HG03520 (cell line): Measurements from ENCODE around the gene PLA2G3.
"Not testable (repeated sequence)": the region's sequence is repeated elsewhere in the genome, so short reads cannot be mapped to it uniquely, and the experiment has no call there.

Experiments used
- ATAC-seq: cut with Tn5 transposase; IDR thresholded peaks from one replicate; pipeline ENCODE4 v1.9.1; 2021; ENCODE audit warnings: mild to moderate bottlenecking, moderate library complexity; ENCODE audit not compliant: unreplicated experiment

Gene PLA2G3

DNA sequence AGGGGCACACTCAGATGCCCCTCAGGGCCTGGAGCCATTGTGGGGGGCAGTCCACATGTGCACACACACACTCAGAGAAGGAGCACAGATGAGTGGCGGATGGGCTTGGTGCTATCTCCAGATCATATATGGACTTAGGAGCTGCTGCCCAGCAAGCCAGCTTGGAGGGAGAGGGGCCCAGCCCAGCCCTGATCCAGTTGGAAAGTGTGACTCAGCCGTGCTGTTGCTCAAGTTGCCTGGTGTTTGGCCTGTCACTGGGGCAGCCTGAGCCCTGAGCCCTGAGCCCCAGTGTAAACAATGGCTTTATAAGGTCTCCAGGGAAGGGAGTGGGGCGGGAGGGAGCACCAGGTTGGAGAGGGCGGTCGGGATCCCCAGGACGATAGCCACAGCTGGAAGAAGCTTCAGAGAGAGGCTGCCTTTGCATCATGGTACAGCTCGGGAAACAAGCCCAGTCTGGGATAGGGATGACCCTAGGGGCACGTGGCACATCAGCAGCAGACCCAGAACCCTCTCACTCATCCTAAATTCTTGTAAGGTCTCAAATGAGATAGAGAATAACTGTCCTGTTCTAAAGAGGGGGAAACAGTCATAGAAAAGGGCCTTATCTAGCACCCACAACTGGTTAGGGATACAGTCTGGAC lies 37.7 kb downstream of the PLA2G3 start:
- ATAC-seq = no peak

DNA sequence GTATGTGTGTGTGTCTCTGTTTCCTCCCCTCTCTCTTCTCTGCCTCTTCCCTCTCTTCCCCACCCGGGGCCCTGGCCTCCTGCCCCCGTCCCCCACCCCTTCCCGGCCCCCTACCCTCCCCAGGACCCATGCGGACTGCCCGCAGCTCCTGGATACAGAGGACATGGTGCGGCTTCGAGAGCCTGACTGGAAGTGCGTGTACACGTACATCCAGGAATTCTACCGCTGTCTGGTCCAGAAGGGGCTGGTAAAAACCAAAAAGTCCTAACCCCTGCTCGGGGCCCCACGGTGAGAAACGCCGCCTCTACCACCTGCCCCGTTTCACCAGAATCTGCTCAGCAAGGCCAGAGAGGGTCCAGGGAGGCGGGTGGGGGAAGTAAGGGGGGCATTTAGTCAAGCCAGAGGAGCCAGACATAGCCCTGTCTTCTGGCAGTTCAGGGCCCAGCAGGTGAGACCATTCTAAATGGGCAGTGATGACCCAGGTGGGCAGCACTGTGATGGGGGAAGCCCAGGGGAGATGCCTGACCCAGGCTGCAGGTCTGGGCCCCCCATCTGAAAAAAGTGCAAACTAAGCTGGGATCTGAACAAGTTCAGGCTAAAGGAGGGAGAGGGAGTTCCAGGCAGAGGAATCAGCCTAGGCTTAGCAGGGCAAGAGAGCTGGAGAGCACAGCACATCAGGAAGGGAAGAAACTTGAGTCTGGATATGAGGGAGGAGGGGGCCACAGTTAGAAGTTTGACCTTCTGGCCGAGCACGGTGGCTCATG lies 39.4 kb downstream of the PLA2G3 start:
- ATAC-seq = no peak

DNA sequence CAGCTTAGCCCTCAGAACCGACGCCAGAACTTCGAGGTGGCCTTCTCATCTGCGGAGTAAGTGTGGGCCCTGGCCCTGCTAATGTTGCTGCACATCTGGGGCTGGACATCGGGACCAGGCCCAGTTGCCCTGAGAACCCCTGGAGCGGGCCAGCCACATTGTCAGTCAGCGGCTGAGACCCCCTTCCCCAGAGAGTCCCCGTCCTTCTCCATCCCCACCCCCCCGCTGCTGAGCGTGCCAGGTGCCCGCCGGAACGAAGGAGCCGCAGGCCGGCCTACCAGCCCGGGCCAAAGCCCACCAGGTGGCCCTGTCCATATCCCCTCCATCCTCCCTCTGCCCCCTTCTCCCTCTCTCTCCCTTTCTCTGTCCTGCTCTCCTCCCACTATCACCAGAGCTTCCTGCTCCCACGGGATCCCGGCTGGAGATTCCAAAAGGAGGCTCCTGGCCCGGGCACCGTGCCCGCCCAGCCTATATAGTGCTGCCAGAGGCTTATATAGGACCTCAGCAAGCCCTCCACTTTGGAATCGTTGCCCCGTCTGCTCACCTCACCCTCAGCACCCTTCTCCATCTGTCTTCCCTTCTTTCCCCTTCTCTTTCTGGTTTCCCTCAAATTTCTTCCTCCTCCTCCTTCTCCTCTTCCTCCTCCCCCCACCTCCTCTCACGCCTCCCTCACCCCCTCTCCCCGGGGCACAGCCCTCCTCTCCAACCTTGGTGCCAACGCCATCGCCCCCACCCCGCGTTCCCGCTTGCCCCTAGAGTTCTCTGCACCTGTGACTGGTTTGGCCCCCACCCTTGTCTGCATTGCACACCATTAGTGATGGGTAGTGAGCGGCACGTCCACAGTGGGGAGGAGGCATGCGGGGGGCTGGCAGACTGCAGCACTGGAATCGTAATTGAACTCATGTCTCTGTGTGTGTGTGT lies 40.2 kb downstream of the PLA2G3 start:
- ATAC-seq = no peak

DNA sequence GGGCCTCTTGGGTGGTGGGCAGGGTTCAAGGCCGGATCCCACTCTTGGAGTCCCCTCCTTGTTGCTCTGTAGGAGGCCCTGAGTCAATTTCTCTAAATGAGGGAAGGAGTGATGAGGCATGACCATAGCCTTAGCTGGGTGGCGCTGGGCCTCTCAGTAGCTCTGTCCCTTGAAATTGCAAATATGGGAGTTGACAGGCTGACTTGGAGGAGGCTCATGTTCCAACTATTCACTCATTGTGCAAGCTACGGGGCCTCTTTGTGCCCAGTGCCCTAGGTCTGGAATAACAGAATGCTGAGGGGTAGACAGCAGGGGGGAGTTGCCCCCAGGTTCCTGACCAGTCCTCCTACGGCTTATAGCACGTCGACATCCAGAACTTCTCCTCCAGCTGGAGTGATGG lies 40.9 kb downstream of the PLA2G3 start:
- no peak for ATAC-seq

DNA sequence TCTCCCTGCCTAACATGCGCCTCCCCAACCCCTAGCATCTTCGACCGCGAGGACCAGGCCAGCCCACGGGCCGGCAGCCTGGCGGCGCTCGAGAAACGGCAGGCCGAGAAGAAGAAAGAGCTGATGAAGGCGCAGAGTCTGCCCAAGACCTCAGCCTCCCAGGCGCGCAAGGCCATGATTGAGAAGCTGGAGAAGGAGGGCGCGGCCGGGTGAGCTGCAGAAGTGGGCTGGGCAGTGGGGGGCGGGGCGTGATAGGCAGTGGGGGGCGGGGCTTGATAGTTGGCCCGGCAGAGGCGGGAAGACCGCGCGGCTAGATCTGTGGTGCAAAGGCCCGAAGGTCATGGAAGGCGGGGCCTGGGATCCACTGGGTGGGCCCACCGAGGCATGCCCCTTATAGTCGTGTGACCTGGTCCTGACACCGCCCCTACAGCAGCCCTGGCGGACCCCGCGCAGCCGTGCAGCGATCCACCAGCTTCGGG lies 41.6 kb downstream of the PLA2G3 start:
- no peak for ATAC-seq

DNA sequence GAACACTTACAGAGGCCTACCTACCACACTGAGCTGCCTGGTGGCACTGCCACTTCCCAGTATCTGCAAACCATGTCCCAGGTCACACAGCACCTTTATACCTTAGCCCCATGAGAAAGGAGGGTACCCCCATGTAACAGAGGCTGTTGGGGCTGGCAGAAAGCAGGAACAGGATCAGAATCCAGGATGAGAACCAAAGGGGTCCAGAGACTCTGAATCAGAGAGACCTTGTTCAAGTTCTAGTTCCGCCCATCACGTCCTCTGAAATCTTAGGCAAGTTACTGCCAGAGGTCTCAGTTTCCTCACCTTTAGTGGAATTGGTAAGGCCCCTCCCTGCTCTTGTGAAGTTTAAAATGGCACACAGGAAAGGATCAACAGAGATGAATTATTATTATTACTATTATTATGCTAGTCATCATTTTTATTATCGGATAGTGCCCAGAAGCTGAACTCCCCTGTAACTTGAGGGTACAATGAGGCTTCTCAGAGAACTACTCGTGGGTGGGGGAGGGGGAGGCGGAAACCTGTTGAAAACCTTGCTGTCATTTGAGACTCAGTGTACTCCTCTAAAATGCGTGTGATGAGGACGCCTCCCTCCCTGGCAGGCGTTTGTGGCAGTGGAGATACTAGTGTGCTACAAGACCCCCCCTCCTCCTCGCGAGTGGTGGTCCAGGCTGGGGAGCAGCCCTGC lies 42.2 kb downstream of the PLA2G3 start:
- ATAC-seq = no peak

DNA sequence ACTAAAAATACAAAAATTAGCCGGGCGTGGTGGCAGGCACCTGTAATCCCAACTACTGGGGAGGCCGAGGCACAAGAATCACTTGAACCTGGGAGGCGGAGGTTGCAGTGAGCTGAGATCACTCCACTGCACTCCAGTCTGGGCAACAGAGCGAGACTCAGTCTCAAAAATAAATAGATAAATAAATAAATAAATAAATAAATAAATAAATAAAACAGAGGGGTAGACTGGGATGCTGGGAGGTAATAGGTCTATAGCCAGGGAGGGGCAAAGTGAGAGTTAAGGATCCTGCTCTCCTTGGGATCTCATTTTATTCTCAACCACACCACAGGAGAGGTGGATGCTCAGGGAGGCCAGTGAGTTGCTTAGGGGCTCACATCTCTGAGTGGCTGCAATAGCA lies 42.8 kb downstream of the PLA2G3 start:
- ATAC-seq = not testable (repeated sequence)

DNA sequence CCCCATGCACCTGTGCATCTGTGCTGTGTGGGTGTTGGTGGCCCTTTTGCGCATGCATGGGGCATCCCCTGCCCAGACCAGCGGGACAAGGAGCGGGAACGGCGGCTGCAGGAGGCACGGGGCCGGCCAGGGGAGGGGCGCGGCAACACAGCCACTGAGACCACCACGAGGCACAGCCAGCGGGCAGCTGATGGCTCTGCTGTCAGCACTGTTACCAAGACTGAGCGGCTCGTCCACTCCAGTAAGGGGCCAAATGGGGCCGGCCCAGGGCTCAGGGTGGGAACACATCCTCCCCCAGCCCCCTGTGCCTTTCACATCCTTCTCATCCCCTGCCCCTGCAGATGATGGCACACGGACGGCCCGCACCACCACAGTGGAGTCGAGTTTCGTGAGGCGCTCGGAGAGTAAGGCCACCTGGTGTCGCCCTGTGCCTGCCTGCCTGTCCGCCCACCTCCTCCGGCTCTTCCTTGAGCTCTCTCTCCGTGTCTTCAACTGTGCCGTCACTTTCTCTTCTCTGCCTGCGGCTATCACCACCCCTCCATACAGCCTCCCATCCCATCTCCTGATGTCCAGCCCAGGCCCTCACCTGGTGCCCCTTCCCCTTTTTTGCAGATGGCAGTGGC lies 43.5 kb downstream of the PLA2G3 start:
- ATAC-seq = no peak

DNA sequence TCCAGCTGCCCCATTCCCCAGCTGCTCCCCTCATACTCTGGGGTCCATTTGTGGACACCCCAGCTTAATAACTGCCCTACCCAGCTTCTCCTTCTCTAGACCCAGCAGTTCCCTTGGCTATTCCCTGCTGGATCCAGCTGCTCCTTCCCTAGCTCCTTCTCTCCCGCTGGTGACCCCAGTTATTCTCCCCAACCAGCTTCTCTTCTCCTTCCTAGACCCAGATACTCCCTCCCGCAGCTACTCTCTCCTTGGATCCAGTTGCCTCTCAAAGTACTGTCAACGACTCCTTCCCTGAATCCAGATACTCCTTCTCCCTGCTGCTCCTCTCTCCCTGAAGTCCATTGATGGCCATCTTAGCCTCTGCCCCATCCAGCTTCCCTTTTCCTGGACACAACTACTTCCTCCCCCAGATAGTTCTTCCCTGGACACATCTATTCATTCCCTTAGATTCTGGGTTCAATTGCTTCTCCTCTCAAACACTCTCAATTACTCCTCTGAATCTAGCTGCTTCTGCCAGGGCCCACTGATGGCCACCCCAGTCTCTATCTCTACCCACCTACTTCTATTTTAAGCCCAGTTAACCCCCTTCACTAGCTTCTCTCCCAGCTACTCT lies 44.6 kb downstream of the PLA2G3 start:
- no peak for ATAC-seq

DNA sequence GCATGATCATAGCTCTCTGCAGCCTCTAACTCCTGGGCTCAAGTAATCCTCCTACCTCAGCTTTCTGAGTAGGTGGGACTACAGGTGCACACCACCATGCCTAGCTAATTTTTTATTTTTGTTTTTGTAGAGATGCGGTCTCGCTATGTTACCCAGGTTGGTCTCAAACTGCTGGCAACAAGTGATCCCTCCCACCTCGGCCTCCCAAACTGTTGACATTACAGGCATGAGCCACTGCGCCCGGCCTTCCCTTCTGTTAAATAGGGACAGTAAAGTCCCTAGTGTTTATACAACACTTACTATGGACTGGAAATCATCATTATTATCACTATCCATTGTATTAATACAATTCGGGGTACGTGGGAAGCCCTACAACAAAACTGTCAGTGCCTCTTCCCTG lies 45.6 kb downstream of the PLA2G3 start:
- ATAC-seq = no peak

DNA sequence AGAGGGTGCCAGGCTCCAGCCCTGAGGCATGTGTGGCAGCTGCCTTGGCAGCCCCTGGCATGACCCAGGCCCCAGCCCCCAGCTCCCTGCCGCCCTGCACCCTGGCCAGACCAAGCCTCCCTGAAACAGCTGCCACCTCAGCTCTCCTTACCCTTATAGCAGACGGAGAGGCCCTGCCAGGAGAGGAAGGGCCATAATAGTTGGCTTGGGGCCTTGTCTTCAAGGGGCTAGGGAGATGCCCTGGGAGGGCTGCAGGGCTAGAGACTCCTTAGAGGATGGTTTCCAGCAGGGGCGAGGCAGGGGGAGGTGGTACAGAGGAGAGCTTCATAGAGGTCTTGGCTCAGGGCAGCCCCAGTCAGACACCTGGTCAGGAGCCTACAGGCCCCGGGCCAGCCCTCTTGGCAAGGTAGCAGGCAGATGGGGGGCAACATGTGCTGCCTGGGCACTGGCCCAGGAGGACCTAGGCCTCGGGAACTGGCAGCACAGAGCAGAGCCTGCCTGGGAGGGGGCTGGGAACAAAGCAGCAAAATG lies 46.2 kb downstream of the PLA2G3 start:
- ATAC-seq = no peak

DNA sequence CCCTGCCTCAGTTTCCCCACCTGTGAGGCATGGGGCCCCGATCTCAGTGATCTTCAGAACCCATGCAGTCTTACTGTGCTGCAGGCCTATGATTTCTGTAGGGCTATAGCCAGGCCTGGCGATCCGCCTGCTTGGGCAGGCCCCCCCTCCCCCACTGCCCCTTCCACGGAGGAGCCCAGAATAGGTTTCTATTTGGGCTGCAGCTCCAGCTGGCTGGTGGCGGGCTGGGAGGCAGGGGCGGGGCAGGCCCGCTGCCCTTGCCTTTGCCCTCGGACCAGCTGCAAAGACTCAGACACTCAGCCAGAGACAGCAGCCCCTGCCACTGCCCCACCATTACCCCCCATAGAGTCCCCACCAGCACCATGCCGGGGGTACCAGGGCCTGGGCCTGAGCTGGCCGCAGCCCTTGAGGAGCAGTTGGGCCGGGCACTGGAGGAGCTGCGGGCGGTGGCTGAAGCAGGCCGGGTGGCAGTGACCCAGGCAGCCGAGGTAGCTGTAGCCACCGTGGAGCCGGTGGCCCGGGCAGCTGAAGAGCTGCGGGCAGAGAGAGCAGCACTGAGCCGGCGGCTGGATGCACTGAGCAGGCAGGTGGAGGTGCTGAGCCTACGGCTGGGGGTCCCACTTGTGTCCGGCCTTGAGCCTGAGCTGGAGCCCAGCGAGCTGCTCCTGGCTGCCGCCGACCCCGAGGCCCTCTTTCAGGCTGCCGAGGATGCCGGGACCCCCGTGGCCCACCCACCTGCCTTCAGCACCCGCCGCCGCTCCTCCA lies 47.0 kb downstream of the PLA2G3 start:
- no peak for ATAC-seq

DNA sequence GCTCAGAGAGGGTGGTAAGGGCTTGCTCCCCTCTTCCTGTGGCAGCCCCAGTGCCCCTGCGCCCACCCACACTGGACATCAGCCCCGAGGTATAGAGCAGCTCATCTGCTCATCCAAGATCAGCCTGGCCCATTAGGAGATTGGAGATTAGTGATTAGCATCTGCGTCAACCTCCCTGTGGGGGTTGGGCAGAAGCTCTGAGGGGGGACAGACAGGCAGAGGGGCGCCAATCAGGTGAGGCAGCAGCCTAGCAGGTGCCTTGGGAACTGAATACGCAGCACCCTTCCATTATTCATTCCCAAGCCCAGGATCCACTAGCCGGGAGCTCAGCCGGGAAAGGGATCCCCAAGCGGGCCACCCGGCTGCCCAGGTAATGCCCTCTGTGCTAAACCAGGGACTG lies 48.1 kb downstream of the PLA2G3 start:
- no peak for ATAC-seq

DNA sequence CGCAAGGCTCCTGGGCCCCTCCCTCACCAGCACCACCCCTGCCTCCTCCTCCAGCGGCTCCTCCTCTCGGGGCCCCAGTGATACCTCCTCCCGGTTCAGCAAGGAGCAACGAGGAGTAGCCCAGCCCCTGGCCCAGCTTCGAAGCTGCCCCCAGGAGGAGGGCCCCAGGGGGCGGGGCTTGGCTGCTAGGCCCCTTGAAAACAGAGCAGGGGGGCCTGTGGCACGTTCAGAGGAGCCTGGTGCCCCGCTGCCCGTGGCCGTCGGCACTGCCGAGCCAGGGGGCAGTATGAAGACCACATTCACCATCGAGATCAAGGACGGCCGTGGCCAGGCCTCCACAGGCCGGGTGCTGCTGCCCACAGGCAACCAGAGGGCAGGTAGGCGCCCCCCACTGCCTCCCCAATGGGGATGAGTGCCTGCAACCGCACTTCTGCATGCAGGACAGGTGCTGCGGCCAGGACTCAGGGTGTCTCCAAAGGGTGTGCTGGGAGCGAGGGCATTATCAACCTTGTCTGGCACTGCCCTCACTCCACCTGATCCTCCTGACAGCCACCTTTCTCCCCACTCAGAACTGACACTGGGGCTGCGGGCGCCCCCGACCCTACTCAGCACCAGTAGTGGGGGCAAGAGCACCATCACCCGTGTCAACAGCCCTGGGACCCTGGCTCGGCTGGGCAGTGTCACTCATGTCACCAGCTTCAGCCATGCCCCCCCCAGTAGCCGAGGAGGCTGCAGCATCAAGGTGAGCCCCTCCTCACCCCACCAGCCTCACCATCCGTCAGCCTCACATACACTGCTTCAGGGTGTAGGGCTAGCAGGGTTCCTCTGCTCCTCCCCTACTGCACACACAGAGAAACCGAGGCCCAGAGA lies 49.0 kb downstream of the PLA2G3 start:
- ATAC-seq = no peak

DNA sequence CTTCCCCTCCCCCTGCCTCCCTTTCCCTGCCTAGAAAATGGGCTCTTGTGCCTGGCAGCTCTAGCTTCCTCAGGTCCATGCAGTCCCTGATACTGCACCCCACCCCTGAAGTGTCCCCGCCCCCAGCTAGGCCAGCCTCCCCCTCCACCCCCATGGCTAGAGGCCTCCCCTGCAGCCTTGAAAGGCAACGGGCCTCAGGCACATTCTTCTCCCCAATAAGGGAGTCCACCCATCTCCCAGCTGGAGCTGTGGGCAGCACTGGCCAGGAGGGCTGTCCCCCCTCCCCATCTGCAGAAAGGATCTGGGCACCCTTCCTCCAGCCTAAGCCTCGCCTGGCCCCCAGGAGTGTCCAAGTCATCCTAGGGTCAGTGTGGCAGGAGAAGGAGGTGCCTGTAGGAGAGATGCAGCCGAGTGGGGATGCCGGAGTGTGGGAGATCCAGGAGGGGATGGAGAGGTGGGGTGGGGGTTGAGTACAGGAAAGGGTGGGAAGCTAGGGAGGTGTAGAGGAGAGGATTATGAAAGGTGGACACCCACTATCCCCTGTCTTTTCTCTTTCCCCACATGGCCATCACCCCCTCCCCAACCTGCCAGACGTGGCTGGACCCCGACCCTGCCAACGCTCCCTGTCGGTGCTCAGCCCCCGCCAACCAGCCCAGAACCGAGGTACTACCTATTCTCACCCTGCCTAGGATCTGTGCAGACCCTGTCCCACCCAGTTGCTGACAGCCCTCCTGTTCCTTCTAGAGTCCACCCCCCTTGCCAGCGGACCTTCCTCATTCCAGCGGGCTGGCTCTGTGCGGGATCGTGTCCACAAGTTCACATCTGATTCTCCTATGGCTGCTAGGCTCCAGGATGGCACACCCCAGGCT lies 49.9 kb downstream of the PLA2G3 start:
- ATAC-seq = no peak

DNA sequence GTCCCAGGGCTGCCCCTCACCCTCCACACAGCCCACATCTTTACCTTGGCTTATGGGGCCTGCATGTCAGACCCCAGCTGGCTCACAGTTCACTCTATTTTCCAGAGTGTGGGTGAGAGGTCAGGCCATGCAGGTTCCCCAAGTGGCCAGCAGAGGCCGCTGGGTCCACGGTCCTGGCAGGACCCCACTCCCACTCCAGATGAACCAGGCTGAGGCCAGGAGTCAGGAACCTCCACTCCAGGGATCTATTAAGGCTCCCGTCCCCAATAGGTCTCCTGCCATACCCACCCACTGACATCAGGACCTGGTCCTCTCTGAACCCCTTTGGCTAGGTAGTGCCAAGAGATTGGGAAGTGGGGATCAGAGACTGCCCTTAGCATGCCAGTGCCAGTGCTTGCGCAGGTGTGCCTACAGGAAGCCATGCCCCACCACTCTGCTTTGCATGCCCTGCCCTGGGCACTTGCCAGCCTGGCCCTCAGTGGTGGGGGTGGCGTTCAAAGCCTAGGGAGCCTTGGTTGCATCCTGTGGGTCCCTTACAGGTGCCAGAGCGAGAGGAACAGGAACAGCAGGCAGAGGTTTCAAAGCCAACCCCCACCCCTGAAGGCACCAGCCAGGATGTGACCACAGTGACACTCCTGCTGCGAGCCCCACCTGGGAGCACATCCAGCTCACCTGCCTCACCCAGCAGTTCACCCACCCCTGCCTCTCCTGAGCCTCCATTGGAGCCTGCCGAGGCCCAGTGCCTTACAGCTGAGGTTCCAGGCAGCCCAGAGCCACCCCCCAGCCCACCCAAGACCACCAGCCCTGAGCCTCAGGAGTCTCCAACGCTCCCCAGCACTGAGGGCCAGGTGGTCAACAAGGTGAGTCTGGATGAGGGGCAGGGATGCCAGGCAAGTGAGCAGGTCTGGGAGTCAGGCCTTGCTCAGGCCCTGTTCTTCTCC lies 50.9 kb downstream of the PLA2G3 start:
- no peak for ATAC-seq
